Thyroid gland (tissue), 4 donors: ENCODE data around the gene RHOBTB1.

Experiments used
- POLR2A ChIP-seq, 2 donors: fragments of 450-650 bp; IDR thresholded peaks; one replicate each; pipeline ENCODE4 v1.6.1; 2017; ENCODE audit warnings: antibody characterized with exemption in 2 of 2, mild to moderate bottlenecking in 2 of 2, moderate library complexity in 1 of 2
- TF ChIP-seq, protein P1 (sequence below), 6 experiments: fragments of 200-600 bp in 3 of 6; fragments of 450-650 bp in 3 of 6; sonication (generic) in 3 of 6; IDR thresholded peaks; one replicate each; pipeline ENCODE4 v1.5.1; 2016 to 2019; ENCODE audit warnings: antibody characterized with exemption in 6 of 6, mild to moderate bottlenecking in 2 of 6, inconsistent platforms in 1 of 6, moderate library complexity in 1 of 6

DNA sequence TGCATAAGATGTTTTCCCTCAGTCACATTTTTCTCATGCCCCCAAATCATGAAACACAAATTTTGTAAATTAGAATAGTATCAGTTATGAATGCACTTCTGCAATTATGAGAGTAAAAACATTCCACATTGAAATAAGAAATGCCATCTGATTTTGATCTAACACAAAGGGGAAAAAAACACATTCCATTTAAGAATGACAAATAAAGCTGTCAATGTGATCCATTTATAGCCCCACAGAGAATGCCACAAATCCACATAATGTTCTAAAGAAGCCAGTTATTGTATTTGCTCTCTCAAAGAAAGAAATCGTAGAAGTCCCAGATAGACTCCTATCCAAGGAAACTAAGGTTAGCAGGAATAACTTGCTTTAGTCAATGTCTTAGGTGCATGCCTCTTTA is 48.7 kb upstream of the RHOBTB1 start:
- TF ChIP-seq, protein P1, sequence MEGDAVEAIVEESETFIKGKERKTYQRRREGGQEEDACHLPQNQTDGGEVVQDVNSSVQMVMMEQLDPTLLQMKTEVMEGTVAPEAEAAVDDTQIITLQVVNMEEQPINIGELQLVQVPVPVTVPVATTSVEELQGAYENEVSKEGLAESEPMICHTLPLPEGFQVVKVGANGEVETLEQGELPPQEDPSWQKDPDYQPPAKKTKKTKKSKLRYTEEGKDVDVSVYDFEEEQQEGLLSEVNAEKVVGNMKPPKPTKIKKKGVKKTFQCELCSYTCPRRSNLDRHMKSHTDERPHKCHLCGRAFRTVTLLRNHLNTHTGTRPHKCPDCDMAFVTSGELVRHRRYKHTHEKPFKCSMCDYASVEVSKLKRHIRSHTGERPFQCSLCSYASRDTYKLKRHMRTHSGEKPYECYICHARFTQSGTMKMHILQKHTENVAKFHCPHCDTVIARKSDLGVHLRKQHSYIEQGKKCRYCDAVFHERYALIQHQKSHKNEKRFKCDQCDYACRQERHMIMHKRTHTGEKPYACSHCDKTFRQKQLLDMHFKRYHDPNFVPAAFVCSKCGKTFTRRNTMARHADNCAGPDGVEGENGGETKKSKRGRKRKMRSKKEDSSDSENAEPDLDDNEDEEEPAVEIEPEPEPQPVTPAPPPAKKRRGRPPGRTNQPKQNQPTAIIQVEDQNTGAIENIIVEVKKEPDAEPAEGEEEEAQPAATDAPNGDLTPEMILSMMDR (IDR thresholded peaks at IDR 0.05) = no peak
- no peak for TF ChIP-seq POLR2A (IDR thresholded peaks at IDR 0.05)
